T-helper 17 cell (primary cell): ENCODE measurements around the gene FRMPD4. TPM values are rescaled to one million over a fixed set of nuclear protein-coding genes. Genes with fewer than 3 reads are reported as not detected.

ENCODE experiments used
- ATAC-seq: fragments of 150-1000 bp; cut with Tn5 transposase; 2 replicates; pipeline ENCODE4 v1.10.0; 2021; ENCODE audit warnings: mild to moderate bottlenecking, moderate library complexity
- DNase-seq, 3 donors: peaks; one replicate each; pipeline versions ENCODE4 v3.0.0 to v3.0.0-alpha.2; 2020 to 2021
- H3K9me3 ChIP-seq: one replicate; pipeline ENCODE4 v1.7.0; 2013; ENCODE audit warnings: low read length, mild to moderate bottlenecking; ENCODE audit not compliant: control insufficient read depth, poor library complexity, severe bottlenecking
- H3K27ac Mint-ChIP-seq: one replicate; pipeline ENCODE4 v1.8.0; 2022; ENCODE audit warnings: mild to moderate bottlenecking, moderate library complexity, mixed read lengths
- H3K27me3 Mint-ChIP-seq: one replicate; pipeline ENCODE4 v1.8.0; 2022; ENCODE audit warnings: mixed read lengths
- H3K36me3 Mint-ChIP-seq: one replicate; pipeline ENCODE4 v1.8.0; 2022; ENCODE audit warnings: low read depth, mixed read lengths
- H3K4me1 Mint-ChIP-seq: one replicate; pipeline ENCODE4 v1.8.0; 2022; ENCODE audit warnings: mild to moderate bottlenecking, mixed read lengths
- H3K4me3 Mint-ChIP-seq: one replicate; pipeline ENCODE4 v1.8.0; 2022; ENCODE audit warnings: mild to moderate bottlenecking, moderate library complexity, mixed read lengths
- total RNA-seq, 4 donors: library from RNA in 2 of 4; stranded (reverse) in 2 of 4; gene quantifications; one replicate each; pipeline ENCODE4 v1.2.3 and lab custom pipeline; 2022 to 2026

Gene FRMPD4
- total RNA-seq, 2 donors from 2014 or later: not detected

DNA sequence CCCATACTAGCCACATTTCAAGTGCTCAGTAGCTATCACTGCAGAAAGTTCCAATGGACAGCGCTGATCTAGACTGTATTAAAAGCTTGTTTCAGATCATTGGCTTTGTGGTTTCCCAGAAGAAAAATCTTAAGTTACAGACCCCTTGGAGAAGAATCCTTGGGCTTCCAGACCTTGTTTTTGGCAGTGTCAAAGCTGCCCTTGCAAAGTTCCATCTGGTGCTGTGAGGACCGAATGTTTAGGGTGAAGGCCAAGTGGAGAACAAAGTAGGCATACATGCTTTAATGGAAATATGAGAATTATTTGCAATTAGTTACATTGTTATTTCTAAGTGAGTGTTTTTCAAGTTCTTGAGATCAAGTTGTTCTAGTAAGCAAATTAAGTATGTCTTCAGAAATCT, 144.7 kb downstream of the FRMPD4 start:
- Mint-ChIP-seq H3K27me3 (no peaks in the 10 kb centered on the region), H3K4me3 (no peak overlapping the region), H3K4me1 (no peaks in the 10 kb centered on the region), H3K27ac (no peak overlapping the region), H3K36me3 (no peaks in the 10 kb centered on the region)
- H3K9me3 ChIP-seq: no peaks in the 10 kb centered on the region
- no peak for DNase-seq
- ATAC-seq: no peak

DNA sequence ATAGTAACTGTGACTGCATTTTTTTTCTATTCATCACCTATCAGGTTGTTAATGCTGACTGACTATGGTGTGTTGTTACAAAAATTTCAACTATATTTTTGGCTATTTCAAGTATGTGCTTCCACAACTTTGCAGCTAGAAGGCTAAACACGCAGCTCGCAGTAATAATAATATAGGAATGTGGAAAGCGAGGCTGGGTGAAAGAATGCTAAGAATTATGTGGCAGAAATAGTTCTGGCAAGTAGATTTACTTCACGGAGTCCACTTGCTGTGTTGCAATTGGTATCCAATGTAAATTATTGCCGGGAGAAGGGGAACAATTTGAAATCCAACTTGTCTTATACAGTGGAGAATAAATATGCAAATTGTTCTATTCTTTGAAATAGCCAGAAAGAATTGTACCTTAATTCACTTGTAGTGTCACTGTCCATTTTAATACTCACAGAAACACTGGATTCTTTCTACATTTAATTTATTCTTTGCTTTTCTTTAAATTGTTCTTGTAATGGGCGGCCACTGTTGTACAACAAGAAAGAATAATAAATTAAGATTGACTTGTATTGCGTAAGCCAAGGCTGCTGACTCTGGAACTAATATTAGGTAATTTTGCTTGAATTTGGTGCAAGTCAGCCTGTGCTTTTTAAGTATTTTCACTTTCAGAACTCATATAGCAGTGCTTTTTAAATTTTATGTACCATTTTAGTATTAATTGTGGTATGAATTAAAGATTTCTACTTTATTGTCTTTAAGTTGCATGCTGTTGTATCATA, 154.9 kb downstream of the FRMPD4 start:
- Mint-ChIP-seq H3K36me3 (no peaks in the 10 kb centered on the region), H3K4me3 (no peak overlapping the region), H3K27ac (no peak overlapping the region), H3K4me1 (no peaks in the 10 kb centered on the region), H3K27me3 (no peaks in the 10 kb centered on the region)
- DNase-seq (no peak), ATAC-seq (no peak)
- H3K9me3 ChIP-seq: no peaks in the 10 kb centered on the region

DNA sequence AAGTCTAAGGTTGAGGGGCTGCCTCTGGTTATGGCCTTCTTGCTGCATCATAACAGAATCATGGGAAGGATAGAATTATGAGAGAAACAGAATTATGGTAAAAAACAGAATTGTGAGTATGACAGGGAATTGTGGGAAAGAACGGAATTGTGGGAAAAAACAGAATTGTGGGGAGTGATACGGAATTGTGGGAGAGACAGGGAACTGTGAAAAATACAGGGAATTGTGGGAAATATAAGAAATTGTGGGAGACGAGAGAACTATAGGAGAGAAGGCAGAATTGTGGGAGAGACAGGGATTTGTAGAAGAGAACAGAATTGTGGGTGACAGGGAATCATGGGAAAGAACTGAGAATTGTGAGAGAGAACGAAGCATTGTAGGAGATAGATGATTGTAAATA, 159.1 kb downstream of the FRMPD4 start:
- no peak overlapping the region for H3K27ac Mint-ChIP-seq
- no peaks in the 10 kb centered on the region for H3K27me3 Mint-ChIP-seq
- DNase-seq (no peak), ATAC-seq (no peak)
- H3K9me3 ChIP-seq: no peaks in the 10 kb centered on the region
- no peak overlapping the region for H3K4me3 Mint-ChIP-seq
- no peaks in the 10 kb centered on the region for H3K36me3 Mint-ChIP-seq
- peaks cover 2% of the 10 kb centered on the region for H3K4me1 Mint-ChIP-seq

GRCh38 chrX:12301288-12301687, 163.0 kb downstream of the FRMPD4 start:
- H3K9me3 ChIP-seq: no peaks in the 10 kb centered on the region
- no peak overlapping the region for H3K4me3 Mint-ChIP-seq
- DNase-seq (no peak), ATAC-seq (no peak)
- no peaks in the 10 kb centered on the region for H3K27me3 Mint-ChIP-seq
- no peak overlapping the region for H3K27ac Mint-ChIP-seq
- H3K4me1 Mint-ChIP-seq: peaks cover 2% of the 10 kb centered on the region
- H3K36me3 Mint-ChIP-seq: no peaks in the 10 kb centered on the region

DNA sequence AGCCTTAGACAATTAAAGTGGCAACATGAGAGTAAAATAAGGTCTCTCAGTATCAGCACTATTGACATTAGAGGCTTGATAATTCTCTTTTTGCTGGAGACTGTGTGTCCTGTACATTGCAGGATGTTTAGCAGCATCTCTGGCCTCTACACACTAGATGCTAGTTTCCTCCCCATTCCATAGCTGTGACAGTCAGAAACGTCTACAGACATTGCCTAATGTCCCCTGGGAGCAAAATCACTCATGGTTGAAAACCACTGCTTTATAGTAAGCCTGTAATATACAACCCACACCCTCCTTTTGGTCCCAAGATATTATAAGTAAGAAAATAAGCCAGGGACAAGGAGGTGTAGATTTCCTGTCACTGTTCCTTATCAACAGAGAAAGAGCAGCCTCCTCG, 166.0 kb downstream of the FRMPD4 start:
- Mint-ChIP-seq H3K4me1 (peaks cover 2% of the 10 kb centered on the region), H3K4me3 (no peak overlapping the region), H3K36me3 (no peaks in the 10 kb centered on the region), H3K27ac (no peak overlapping the region), H3K27me3 (no peaks in the 10 kb centered on the region)
- no peaks in the 10 kb centered on the region for H3K9me3 ChIP-seq
- DNase-seq (no peak), ATAC-seq (no peak)

DNA sequence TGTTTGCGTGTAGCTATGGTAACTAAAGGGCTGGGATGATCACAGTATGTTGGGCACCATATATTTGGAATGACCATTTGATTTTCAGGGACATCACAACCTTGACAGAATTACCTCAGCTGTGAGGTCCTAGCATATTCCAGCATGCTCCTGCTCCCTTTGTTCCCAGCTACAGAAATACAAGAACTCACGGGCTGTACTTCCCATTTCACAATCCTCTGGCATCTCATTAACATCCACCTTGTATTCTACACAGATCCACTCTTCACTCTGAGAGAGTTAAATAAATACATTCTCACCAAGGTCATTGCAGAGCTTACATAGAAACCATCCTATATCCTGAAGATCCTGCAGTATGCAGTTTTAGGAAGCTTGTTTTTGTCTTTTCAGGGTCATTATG, 169.7 kb downstream of the FRMPD4 start:
- Mint-ChIP-seq H3K27me3 (no peaks in the 10 kb centered on the region), H3K36me3 (no peaks in the 10 kb centered on the region), H3K4me1 (no peaks in the 10 kb centered on the region), H3K27ac (no peak overlapping the region), H3K4me3 (no peak overlapping the region)
- ATAC-seq: no peak
- DNase-seq: no peak
- no peaks in the 10 kb centered on the region for H3K9me3 ChIP-seq

GRCh38 chrX:12308420-12308819, 170.1 kb downstream of the FRMPD4 start:
- ATAC-seq: no peak
- H3K4me1 Mint-ChIP-seq: no peaks in the 10 kb centered on the region
- H3K9me3 ChIP-seq: no peaks in the 10 kb centered on the region
- no peak for DNase-seq
- H3K4me3 Mint-ChIP-seq: no peak overlapping the region
- no peak overlapping the region for H3K27ac Mint-ChIP-seq
- H3K27me3 Mint-ChIP-seq: no peaks in the 10 kb centered on the region
- H3K36me3 Mint-ChIP-seq: no peaks in the 10 kb centered on the region

DNA sequence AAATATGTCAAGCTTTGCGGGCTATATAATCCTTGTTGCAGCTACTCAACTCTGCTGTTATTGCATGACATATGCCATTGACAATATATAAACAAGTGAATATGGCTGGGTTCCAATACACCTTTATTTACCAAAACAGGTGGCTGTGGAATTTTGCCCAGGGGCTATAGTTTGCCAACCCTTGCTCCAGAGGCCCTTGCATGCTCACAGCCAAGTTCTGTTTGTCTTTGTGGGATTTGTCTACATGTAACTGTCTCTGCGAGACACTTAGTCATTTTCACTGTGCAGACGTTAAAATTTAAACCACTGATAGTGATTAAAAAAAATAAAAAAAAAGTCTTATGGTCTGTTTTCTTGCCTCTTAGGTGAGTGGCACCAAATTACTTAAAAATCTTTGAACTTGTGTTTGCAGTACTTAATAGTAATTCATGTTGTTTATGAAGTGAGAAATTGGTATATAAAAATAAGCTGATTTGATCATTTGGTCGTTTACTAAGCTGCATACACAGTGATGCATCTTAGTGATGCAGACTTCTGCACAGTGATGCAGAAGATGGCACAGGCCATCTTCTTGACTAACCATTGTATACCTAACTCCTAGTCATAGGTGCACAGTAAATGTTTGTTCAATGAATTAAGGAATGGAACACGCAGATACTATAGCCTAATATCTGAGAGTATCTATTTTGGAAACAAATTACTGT, 170.9 kb downstream of the FRMPD4 start:
- Mint-ChIP-seq H3K27me3 (no peaks in the 10 kb centered on the region), H3K36me3 (no peaks in the 10 kb centered on the region), H3K27ac (no peak overlapping the region), H3K4me1 (no peaks in the 10 kb centered on the region), H3K4me3 (no peak overlapping the region)
- DNase-seq (no peak), ATAC-seq (no peak)
- no peaks in the 10 kb centered on the region for H3K9me3 ChIP-seq

GRCh38 chrX:12309744-12310076, 171.4 kb downstream of the FRMPD4 start:
- no peak overlapping the region for H3K4me3 Mint-ChIP-seq
- no peak for ATAC-seq
- no peak overlapping the region for H3K27ac Mint-ChIP-seq
- no peak for DNase-seq
- no peaks in the 10 kb centered on the region for H3K9me3 ChIP-seq
- H3K4me1 Mint-ChIP-seq: no peaks in the 10 kb centered on the region
- no peaks in the 10 kb centered on the region for H3K36me3 Mint-ChIP-seq
- H3K27me3 Mint-ChIP-seq: no peaks in the 10 kb centered on the region

DNA sequence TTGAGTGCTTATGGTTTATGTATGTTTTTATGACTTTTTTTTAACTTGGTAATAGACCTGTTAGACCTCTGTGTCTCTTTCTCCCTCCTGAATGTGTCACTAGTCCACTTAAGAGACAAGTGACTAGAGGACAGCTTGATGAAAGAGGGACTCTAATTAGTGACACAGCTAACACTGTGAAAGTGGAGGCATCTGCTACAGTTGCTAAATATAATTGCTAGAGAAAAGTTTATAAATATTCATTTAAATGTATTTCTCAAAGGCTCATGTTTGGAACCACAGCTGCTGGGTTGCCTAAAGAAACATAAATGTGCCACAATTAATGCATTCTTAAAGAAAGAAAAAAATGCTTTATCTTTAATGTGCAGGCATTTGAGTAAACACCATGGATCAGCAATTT, 176.4 kb downstream of the FRMPD4 start:
- H3K9me3 ChIP-seq: no peaks in the 10 kb centered on the region
- H3K4me3 Mint-ChIP-seq: no peak overlapping the region
- H3K27ac Mint-ChIP-seq: no peak overlapping the region
- ATAC-seq (no peak), DNase-seq (no peak)
- H3K4me1 Mint-ChIP-seq: no peaks in the 10 kb centered on the region
- H3K27me3 Mint-ChIP-seq: no peaks in the 10 kb centered on the region
- no peaks in the 10 kb centered on the region for H3K36me3 Mint-ChIP-seq

GRCh38 chrX:12315526-12315925, 177.3 kb downstream of the FRMPD4 start:
- H3K4me1 Mint-ChIP-seq: no peaks in the 10 kb centered on the region
- no peak overlapping the region for H3K27ac Mint-ChIP-seq
- no peak overlapping the region for H3K4me3 Mint-ChIP-seq
- DNase-seq (no peak), ATAC-seq (no peak)
- H3K9me3 ChIP-seq: no peaks in the 10 kb centered on the region
- no peaks in the 10 kb centered on the region for H3K27me3 Mint-ChIP-seq
- no peaks in the 10 kb centered on the region for H3K36me3 Mint-ChIP-seq

DNA sequence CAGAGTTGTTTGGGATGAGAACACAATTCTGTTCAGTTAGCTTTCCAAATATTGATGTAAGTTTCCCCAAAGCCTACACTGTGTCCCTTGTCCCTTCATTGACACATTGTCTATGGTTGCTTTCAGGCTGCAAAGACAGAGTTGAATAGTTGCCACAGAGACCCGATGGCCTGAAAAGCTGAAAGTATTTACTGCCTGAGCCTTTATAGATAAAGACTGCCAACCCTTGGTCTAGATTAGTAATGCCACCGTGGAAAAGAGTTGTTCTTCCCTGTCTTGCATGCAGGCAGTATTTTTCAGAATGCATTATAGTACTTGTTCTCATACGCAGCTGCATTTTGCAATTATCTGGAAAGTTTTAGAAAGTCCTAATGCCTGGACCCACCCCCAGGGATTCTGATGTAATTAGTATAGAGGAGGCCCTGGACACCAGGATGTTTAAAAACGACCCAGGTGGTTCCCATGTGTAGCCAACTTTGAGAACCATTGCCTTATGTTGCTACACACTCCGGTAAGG, 180.8 kb downstream of the FRMPD4 start:
- no peaks in the 10 kb centered on the region for H3K9me3 ChIP-seq
- DNase-seq: no peak
- Mint-ChIP-seq H3K4me1 (no peaks in the 10 kb centered on the region), H3K36me3 (no peaks in the 10 kb centered on the region), H3K27ac (no peak overlapping the region), H3K4me3 (no peak overlapping the region), H3K27me3 (no peaks in the 10 kb centered on the region)
- ATAC-seq: no peak

DNA sequence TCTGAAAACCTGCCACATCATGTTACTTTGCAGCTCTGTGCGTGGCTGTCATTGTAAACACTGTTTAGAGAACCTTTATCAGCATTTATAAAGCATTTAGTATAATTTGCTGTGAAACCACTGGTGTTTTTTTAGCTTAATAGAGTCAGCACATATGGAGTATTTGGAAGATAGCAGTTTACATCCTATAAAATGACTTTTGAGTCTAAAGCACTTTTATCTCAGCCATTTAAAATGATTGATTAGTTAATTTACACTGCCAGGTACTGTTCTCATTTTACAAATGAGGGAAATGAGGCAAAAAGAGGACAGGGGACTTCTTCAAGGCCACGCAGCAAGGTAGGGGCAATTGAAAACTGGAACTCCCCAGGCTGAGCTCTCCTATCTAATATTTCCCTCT, 181.7 kb downstream of the FRMPD4 start:
- ATAC-seq (no peak), DNase-seq (no peak)
- H3K36me3 Mint-ChIP-seq: no peaks in the 10 kb centered on the region
- H3K4me3 Mint-ChIP-seq: no peak overlapping the region
- H3K27me3 Mint-ChIP-seq: no peaks in the 10 kb centered on the region
- no peaks in the 10 kb centered on the region for H3K9me3 ChIP-seq
- no peaks in the 10 kb centered on the region for H3K4me1 Mint-ChIP-seq
- no peak overlapping the region for H3K27ac Mint-ChIP-seq

- no peak overlapping the region for H3K27ac Mint-ChIP-seq
- ATAC-seq (no peak), DNase-seq (no peak)
- H3K27me3 Mint-ChIP-seq: no peaks in the 10 kb centered on the region
- H3K9me3 ChIP-seq: no peaks in the 10 kb centered on the region
- no peaks in the 10 kb centered on the region for H3K36me3 Mint-ChIP-seq
- H3K4me3 Mint-ChIP-seq: no peak overlapping the region
- no peaks in the 10 kb centered on the region for H3K4me1 Mint-ChIP-seq
These were observed 183.8 kb downstream of the FRMPD4 start for GRCh38 chrX:12322031-12322430.
